Stimulated activated naive CD8-positive, alpha-beta T cell treated with anti-CD3 and anti-CD28 coated beads, Interleukin-15, Interleukin-2, amounts not matched to agents 100 U/mL and 50 U/mL, for 24 hours (primary cell): Measurements from ENCODE around the gene ANLN.
"Not testable (repeated sequence)": the region's sequence is repeated elsewhere in the genome, so short reads cannot be mapped to it uniquely, and the experiment has no call there.

Experiments used
- ATAC-seq: fragments of 150-1000 bp; cut with Tn5 transposase; one replicate; pipeline ENCODE4 v1.10.0; 2021
- DNase-seq: peaks from one replicate; pipeline ENCODE4 v3.0.0; 2021

ANLN gene

DNA sequence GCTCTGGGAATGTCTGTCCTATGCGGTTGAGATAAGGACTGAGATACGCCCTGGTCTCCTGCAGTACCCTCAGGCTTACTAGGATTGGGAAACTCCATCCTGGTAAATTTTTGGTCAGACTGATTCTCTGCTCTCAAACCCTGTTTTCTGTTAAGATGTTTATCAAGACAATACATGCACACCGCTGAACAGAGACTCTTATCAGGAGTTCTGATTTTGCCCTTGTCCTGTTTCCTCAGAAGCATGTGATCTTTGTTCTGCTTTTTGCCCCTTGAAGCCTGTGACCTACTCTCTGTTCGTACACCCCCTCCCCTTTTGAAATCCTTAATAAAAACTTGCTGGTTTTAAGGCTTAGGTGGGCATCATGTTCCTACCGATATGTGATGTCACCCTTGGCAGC, 76.3 kb downstream of the ANLN start:
- not testable (repeated sequence) for DNase-seq, ATAC-seq

DNA sequence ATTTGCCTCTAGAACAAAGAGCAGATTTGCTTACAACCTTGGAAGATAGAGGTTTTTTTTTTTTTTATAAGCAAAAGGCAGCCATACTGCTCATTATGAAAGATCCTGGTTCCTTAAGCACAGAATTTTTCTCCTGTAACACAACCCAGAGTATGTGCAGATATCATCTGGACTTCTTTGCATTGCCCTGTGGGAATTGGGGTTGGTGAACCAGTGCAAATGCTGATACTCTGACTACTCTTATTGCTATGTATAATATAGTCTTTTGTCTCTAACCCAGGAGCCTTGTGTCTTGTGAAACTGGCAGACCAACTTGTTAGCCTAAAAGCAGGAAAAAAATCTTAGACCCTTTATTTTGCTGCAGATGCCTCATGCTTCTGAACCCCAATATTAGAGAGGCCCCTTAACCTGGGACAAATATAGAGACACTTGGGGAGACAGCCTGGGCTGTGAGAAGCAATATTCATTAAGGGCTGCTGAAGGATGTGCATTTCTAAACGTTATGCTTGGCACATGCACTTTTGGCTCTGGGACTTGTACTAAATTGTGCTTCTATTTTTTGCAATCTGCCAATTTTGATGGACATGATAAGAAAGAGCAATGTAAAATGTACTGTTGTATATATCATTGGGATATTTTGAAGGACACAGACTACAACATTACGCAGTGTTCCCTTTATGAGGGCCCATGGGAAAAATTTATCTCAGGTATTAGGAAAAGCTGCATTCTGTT, 78.9 kb downstream of the ANLN start:
- DNase-seq (no peak), ATAC-seq (no peak)

DNA sequence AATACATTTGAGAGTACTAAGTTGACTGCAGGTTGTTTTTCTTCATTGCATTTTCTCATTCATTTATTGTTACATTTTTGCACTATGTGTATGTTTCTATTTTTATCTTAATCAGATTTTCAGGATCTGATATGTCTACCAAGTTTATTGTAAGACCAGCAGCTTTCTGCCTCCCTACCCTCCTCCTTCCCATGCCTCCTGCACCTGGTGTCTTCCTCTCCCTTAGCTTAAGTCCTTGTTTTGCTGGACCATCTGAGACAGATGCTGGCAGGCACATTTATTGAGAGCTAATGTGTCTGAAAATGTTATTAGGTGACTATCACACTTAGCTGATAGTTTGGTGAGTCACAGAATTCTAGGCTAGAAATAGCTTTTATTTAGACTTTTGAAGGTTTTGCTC, 79.6 kb downstream of the ANLN start:
- ATAC-seq (no peak), DNase-seq (no peak)

DNA sequence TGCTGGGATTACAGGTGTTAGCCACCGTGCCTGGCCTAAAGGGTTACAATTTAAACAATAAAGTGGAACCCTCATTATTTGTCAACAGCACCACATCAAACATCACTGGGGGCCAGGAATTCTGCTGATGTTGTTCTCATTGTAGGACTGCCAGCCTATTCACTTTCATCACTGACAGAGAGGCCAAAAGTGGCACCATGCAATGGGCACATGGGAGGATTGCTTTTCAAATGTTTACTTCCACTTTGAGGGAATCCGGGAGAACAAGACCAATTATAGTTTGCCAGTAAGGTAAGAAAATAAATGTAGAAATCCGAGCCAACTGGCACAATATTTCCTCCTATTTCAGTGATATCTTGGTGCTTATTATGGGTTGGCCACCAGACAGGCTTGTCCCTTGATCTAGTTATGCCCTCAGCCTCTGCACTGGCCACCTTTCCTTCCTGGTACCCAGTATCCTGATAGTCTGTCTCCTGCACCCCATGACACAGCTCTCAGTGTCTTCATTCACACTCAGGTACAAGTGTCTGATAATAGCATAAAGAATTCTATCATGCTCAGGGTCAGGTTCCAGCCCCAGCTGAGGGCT, 82.6 kb downstream of the ANLN start:
- DNase-seq = no peak
- no peak for ATAC-seq

DNA sequence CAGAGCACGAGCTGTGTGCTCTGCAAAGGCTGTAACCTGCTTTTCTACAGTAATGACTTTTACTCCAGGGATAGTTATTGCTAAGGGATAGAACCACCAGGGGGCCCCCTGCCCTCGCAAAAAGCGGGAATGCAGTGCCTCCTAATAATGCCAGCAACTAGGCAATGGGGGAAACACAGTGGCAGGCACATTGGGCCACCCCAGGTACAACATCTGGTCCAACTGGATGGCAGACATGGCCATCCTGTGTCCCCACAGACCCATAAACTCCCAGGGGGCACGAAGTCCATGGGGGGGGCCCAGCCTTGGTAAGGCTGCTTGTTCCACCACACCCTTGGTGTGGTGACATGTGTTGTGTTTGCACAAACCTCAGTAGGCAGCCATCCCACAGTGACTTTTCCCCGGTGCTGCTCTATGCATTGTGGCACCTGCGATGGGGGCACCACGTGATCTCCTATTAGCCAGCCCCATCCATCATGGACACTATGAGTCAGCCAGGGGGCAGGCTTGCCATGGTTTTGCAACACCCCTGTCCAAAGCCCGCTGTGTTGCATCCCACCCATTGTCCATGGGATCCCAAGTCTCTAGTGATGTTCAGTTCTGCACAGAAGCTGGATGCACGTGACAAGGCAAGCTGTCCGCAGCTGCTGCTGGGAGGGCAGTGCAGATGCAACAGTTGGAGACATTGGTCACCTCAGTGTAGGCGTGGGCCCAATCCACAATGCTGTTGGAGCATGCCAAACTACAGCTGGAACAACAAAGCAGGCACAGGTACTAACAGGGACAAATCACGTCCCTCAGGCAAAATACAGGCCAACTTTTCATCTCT, 84.0 kb downstream of the ANLN start:
- ATAC-seq = no peak
- DNase-seq = peak; percentile 57

DNA sequence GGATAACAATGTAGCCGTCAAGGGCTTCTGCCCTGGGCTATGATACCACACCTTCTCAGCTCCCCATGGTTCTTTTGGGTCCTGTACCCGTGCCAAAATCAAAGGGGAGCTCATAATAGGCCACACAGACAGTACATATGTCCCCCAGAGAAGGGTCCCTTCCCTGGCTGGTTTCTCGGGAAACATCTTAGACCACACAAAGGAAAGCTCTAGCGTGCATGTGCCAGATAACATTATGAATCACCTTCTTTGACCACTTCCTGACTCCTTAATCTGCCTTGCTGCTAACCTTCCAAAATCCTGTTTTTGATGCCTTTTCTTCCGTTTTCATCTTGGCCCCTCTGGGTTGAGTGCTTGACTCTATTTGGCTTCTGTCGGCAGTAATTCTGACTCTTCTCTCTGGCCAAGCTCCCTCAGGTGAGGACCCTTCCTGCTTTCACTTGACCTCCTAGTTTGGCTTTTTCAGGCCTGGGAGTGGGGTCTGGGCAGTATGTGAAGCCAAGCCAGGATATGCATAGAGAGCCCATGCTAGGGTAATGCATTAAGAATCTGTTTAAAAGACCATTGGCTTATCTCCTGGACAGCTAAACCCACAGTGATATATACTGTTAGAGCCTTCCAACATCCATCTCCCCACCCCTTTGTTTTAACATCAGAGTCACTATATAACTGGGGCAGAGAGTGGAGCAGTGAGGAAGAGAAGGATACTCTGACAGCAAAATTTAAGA, 84.8 kb downstream of the ANLN start:
- ATAC-seq = peak; percentile 47
- DNase-seq = peak; percentile 10

DNA sequence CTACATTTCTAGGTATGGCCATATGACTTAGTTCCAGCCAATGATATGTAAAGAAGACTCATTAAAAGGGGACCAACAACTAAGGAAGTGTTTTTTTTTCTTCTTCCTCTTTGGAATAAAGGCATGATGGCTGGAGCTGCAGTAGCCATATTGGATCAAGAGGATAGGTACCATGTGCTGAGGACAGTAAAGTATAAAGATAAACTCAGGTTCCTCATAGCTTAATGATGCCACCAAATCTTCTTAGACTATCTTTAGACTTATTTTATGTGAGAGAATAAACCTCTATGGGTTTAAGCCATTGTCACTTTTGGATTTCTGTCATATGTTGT, 85.3 kb downstream of the ANLN start:
- no peak for DNase-seq
- ATAC-seq = no peak

DNA sequence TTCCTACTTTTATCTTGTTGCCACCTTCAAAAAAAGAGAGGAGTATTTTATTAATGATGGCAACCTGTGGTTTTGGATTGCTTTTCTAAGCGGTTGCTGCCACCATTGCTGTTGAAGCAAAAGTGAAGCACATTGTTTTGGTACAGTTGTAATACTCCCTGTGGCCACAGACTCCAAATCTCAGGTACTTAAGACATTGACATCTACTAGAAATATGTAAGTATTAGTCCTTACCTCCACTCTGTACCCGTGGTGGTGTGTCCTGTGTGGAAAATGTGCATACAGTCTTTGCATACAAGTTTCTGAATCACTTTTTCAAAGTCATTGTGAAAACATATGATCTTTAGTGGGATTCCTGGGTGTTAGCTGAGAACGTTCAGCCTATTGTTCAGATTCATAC, 85.7 kb downstream of the ANLN start:
- peak; percentile 90 for ATAC-seq
- peak; percentile 20 for DNase-seq

GRCh38 chr7:36478745-36479144, 89.1 kb downstream of the ANLN start:
- DNase-seq (no peak), ATAC-seq (no peak)

DNA sequence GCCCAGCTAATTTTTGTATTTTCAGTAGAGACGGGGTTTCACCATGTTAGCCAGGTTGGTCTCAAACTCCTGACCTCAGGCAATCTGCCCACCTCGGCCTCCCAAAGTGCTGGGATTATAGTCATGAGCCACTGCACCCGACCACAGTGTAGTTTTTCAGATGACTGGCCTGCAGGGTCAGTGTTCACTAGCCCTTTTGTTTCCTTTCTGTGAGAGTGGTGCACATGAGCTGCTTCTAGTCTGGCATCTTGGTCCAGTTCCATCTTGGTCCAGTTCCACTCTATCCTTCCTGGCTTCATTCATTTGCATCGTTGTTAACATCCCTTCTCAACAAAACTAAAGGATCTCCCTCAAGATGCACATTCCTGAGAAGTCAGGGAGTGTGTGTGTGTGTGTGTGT, 94.2 kb downstream of the ANLN start:
- not testable (repeated sequence) for DNase-seq

GRCh38 chr7:36484265-36484664, 94.6 kb downstream of the ANLN start:
- no peak for ATAC-seq
- no peak for DNase-seq

More for the DNA sequence above, 94.2 kb downstream of the ANLN start:
- not testable (repeated sequence) for ATAC-seq

DNA sequence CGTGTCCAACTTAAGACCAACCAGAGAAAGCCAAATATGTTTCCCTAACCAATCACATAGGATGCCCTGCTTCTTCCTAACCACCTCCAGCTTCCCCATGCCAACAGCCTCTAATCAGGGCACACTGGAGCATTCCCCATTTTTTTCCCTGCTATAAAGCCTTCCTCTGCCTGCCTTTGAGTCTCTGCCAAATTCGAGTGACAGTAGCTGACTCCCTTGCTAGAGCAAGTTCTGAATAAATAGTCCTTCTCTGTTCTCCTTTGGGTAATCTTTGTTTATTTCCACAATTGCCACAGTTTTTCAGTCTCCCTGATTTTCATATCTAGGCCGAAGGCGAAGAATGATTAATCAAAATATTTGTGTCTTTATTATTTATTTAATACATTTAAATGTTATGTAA, 96.7 kb downstream of the ANLN start:
- ATAC-seq (no peak), DNase-seq (no peak)

DNA sequence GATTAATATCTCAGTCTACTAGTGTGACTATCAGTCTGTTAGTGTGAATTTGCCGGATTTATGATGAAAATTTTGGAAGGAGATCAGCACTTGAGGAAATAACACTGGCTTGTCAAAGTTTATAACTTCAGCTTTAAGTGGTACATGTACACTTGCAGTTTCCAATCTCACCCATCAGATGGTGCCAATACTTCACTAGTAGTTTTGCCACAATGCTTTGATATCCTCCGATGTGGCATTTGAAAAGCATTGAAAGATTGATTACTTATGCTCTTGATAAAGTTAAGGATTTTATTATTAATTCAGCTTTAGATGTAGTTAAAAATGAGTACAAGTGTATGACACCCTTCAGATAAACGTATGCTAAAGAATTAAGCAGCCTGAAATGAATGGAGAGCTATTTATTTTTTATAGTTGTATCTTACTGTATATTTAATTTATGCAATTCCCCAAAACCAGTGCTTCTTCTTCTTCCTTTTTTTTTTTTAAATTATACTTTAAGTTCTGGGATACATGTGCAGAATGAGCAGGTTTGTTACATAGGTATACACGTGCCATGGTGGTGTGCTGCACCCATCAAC, 98.2 kb downstream of the ANLN start:
- ATAC-seq = peak; percentile 43
- peak; percentile 16 for DNase-seq

DNA sequence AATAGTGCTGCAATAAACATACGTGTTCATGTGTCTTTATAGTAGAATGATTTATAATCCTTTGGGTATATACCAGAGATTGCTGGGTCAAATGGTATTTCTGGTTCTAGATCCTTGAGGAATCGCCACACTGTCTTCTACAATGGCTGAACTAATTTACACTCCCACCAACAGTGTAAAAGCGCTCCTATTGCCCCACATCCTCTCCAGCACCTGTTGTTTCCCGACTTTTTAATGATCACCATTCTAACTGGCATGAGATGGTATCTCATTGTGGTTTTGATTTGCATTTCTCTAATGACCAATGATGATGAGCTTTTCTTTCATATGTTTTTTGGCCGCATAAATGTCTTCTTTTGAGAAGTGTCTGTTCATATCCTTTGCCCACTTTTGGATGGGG, 99.0 kb downstream of the ANLN start:
- ATAC-seq, DNase-seq: not testable (repeated sequence)

- DNase-seq (no peak), ATAC-seq (no peak)
Observed at GRCh38 chr7:36490419-36490830, 100.8 kb downstream of the ANLN start.

DNA sequence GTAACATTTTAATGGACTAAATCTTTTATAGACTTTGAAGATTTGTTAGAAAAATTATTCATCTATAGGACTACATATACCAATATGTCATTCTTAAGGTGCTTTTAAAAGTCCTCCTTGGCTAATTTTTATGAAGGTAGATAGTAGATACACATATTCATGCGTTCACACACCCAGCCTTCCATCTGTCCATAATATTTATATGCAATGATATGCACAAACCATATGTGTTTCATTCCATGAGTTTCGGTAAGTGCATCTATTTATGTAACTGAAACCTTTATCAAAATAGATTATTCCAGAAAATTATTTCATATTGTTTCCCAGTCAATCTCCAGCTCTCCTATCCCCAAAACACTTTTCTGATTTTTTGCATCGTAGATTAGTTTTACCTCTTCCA, 101.7 kb downstream of the ANLN start:
- no peak for DNase-seq

DNA sequence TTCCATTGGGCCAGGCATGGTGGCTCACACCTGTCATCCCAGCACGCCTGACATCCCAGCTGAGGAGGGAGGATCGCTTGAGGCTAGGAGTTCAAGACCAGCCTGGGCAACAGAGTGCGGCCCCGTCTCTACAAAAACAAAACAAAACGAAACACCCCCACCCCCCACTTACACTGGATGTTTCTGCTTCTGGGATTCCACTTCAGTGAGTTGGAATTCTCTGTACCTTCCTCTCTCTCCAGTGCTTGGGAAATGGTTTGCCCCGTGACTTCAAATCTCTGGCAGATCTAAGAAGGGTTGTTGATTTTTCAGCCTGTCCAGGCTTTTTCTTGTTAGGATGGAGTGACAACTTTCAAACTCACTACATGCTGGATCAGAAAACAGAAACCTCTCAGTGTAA, 106.9 kb downstream of the ANLN start:
- DNase-seq = no peak
- ATAC-seq = no peak

More for the DNA sequence above, 101.7 kb downstream of the ANLN start:
- ATAC-seq = no peak

GRCh38 chr7:36497176-36497575, 107.5 kb downstream of the ANLN start:
- not testable (repeated sequence) for ATAC-seq, DNase-seq

- DNase-seq = no peak
- no peak for ATAC-seq
Observed at GRCh38 chr7:36497775-36498174, 108.1 kb downstream of the ANLN start.
